Measurements from ENCODE around the gene MUC12. TPM values are rescaled to one million over a fixed set of nuclear protein-coding genes. Genes with fewer than 3 reads are reported as not detected.

Gene MUC12
- total RNA-seq, 1 donor from 2014 or later = not detected

DNA sequence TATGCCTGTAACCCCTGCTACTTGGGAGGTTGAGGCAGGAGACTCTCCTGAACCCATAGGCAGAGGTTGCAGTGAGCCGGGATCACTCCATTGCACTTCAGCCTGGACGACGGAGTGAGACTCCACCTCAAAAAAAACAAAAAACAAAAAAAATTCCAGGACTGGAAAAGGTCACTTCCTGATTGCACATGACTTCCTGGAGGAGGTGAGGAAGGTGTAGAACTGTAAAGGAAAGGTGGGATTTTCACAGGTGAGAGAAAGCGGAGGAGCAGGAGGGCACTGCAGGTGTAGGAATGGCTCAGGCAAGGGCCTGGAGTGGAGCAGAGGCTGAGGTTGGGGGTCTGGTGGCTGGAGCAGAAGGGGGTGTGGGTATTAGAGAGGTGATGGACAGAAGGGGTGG is 23.3 kb upstream of the MUC12 start:
- no peaks in the 10 kb centered on the region for H3K4me1 Mint-ChIP-seq (ENCODE audit: unreplicated experiment)
- no peaks in the 10 kb centered on the region for H3K9me3 Mint-ChIP-seq (ENCODE audit: unreplicated experiment)
- DNase-seq (ENCODE audit: extremely low spot score, unreplicated experiment) = no peak
- H3K27ac Mint-ChIP-seq (ENCODE audit: unreplicated experiment) = no peak overlapping the region
- TF ChIP-seq, protein P1, sequence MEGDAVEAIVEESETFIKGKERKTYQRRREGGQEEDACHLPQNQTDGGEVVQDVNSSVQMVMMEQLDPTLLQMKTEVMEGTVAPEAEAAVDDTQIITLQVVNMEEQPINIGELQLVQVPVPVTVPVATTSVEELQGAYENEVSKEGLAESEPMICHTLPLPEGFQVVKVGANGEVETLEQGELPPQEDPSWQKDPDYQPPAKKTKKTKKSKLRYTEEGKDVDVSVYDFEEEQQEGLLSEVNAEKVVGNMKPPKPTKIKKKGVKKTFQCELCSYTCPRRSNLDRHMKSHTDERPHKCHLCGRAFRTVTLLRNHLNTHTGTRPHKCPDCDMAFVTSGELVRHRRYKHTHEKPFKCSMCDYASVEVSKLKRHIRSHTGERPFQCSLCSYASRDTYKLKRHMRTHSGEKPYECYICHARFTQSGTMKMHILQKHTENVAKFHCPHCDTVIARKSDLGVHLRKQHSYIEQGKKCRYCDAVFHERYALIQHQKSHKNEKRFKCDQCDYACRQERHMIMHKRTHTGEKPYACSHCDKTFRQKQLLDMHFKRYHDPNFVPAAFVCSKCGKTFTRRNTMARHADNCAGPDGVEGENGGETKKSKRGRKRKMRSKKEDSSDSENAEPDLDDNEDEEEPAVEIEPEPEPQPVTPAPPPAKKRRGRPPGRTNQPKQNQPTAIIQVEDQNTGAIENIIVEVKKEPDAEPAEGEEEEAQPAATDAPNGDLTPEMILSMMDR (IDR thresholded peaks at IDR 0.05) = no peak
- H3K27me3 Mint-ChIP-seq (ENCODE audit: unreplicated experiment) = peaks cover 19% of the 10 kb centered on the region
- H3K36me3 Mint-ChIP-seq (ENCODE audit: unreplicated experiment) = no peaks in the 10 kb centered on the region
- H3K4me3 Mint-ChIP-seq (ENCODE audit: unreplicated experiment) = no peak overlapping the region

- Mint-ChIP-seq H3K9me3 (ENCODE audit: unreplicated experiment) (no peaks in the 10 kb centered on the region), H3K4me3 (ENCODE audit: unreplicated experiment) (no peak overlapping the region), H3K36me3 (ENCODE audit: unreplicated experiment) (no peaks in the 10 kb centered on the region), H3K4me1 (ENCODE audit: unreplicated experiment) (no peaks in the 10 kb centered on the region), H3K27me3 (ENCODE audit: unreplicated experiment) (peaks cover 19% of the 10 kb centered on the region), H3K27ac (ENCODE audit: unreplicated experiment) (no peak overlapping the region)
- DNase-seq (ENCODE audit: extremely low spot score, unreplicated experiment) = no peak
- TF ChIP-seq, protein P1 (IDR thresholded peaks at IDR 0.05) = no peak
Measured at GRCh38 chr7:100946766-100947365, 22.5 kb upstream of the MUC12 start.

DNA sequence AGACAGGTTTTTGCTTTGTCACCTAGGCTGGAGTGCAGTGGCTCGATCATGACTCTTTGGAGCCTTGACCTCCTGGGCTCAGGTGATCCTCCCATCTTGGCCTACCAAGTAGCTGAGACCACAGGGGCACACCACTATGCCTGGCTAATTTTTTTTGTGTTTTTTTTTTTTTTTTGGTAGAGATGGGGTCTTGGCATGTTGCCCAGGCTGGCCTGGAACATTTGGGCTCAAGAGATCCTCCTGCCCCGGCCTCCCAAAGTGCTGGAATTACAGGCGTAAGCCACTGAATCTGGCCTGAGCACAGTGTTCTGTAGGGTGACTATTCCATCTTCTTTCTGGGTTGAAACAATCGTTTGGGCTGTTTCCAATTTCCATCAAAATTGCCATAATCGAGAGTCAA is 21.6 kb upstream of the MUC12 start:
- Mint-ChIP-seq H3K36me3 (ENCODE audit: unreplicated experiment) (no peaks in the 10 kb centered on the region), H3K9me3 (ENCODE audit: unreplicated experiment) (no peaks in the 10 kb centered on the region), H3K27ac (ENCODE audit: unreplicated experiment) (no peak overlapping the region), H3K4me1 (ENCODE audit: unreplicated experiment) (no peaks in the 10 kb centered on the region), H3K4me3 (ENCODE audit: unreplicated experiment) (no peak overlapping the region), H3K27me3 (ENCODE audit: unreplicated experiment) (peaks cover 14% of the 10 kb centered on the region)
- DNase-seq (ENCODE audit: extremely low spot score, unreplicated experiment) = no peak
- TF ChIP-seq, protein P1 (IDR thresholded peaks at IDR 0.05) = no peak

DNA sequence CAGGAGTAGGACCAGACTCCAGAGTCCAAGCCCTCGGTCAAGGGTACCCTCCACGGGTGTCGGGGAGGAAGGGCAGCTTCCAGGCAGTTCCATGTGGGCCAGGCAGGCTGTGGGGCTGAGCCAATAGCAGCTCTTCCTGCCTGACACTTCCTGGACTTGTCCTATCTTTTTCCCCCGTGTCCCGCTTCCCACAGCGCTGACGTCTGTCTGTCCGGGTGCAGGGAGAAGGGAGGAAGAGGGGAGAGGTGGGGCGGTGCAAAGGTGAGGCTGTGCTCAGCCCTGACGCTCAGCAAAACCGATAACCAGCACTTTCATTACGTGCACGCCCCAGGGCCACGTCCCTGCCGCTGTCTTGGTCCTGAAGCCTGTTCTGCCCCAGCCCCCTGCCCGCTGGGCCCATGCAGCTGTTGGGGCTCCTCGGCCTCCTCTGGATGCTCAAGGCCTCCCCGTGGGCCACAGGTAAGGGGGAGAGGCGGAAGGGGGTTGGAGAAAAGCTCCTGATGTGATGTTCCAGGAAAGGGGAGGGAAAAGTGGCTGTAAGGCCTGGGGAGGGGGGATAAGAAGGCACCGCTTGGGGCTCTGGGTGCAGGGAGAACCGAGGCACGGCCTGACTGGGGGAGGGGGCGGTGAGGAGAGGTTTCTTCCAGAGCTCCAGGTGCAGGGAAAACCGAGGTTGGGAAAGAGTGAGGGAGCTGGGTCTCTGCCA is 20.0 kb upstream of the MUC12 start, which contains the start of gene MUC3A:
MUC3A (plus strand) TSS at position 308 of the 706 bp plus-strand sequence; CDS start at position 399, 91 bp downstream.
- no peaks in the 10 kb centered on the region for H3K36me3 Mint-ChIP-seq (ENCODE audit: unreplicated experiment)
- no peak within 1 kb of the TSS for H3K27ac Mint-ChIP-seq (ENCODE audit: unreplicated experiment)
- no peaks in the 10 kb centered on the region for H3K9me3 Mint-ChIP-seq (ENCODE audit: unreplicated experiment)
- DNase-seq (ENCODE audit: extremely low spot score, unreplicated experiment) = no peak
- TF ChIP-seq, protein P1 (IDR thresholded peaks at IDR 0.05) = no peak
- H3K4me1 Mint-ChIP-seq (ENCODE audit: unreplicated experiment) = no peaks in the 10 kb centered on the region
- H3K27me3 Mint-ChIP-seq (ENCODE audit: unreplicated experiment) = peaks cover 14% of the 10 kb centered on the region
- no peak within 1 kb of the TSS for H3K4me3 Mint-ChIP-seq (ENCODE audit: unreplicated experiment)

- Mint-ChIP-seq H3K9me3 (ENCODE audit: unreplicated experiment) (no peaks in the 10 kb centered on the region), H3K27me3 (ENCODE audit: unreplicated experiment) (peaks cover 14% of the 10 kb centered on the region), H3K36me3 (ENCODE audit: unreplicated experiment) (no peaks in the 10 kb centered on the region), H3K4me1 (ENCODE audit: unreplicated experiment) (no peaks in the 10 kb centered on the region), H3K4me3 (ENCODE audit: unreplicated experiment) (no peak overlapping the region), H3K27ac (ENCODE audit: unreplicated experiment) (no peak overlapping the region)
- no peak for DNase-seq (ENCODE audit: extremely low spot score, unreplicated experiment)
- TF ChIP-seq, protein P1 (IDR thresholded peaks at IDR 0.05) = no peak
Measured at GRCh38 chr7:100949933-100950443, 19.4 kb upstream of the MUC12 start.
